B cell (primary cell): ENCODE measurements around the gene ARL6IP4. TPM values are rescaled to one million over a fixed set of nuclear protein-coding genes. Genes with fewer than 3 reads are reported as not detected.
A peak's percentile ranks its signal among the peaks of the same experiment; 100 is the strongest.

Experiments
- ATAC-seq: fragments of 200-7000 bp; cut with Tn5 transposase; one replicate; pipeline ENCODE4 v1.10.0; 2021; ENCODE audit warnings: low read depth, mild to moderate bottlenecking, moderate number of reproducible peaks, moderate library complexity
- CTCF ChIA-PET: fragments of 350-600 bp; sonication (Branson Sonifier 250); formaldehyde crosslinking; loops from one replicate; lab custom pipeline; 2021; ENCODE audit warnings: antibody characterized with exemption, inconsistent platforms; lab: Charles Lee
- POLR2A ChIA-PET: fragments of 350-600 bp; sonication (Branson Sonifier 250); formaldehyde crosslinking; loops from one replicate; lab custom pipeline; 2021; ENCODE audit warnings: antibody characterized with exemption; lab: Charles Lee
- DNase-seq: peaks from one replicate; pipeline ENCODE4 v3.0.0; 2013
- H2AFZ ChIP-seq: 2 replicates; pipeline ENCODE4 v1.6.1; 2012; ENCODE audit warnings: mild to moderate bottlenecking, low read depth, low read length; ENCODE audit not compliant: insufficient read depth, poor library complexity, severe bottlenecking
- H3K27ac ChIP-seq, 2 donors: 1 replicate in 1 of 2; 2 replicates in 1 of 2; pipeline ENCODE4 v1.5.1; 2012 to 2013; ENCODE audit warnings: low read length in 2 of 2, mild to moderate bottlenecking in 2 of 2, moderate library complexity in 1 of 2
- H3K27me3 ChIP-seq, 4 experiments: fragments of 200-600 bp in 1 of 4; sonication (generic) in 1 of 4; replicated peaks in 1 of 4; 1 replicate in 2 of 4; 2 replicates in 2 of 4; pipeline versions ENCODE4 v1.6.1 to v1.7.0; 2013 to 2016; ENCODE audit warnings: low read length in 3 of 4, mild to moderate bottlenecking in 2 of 4, mixed read lengths in 1 of 4, moderate library complexity in 1 of 4; ENCODE audit not compliant: insufficient read depth in 4 of 4, control insufficient read depth in 3 of 4; ENCODE audit errors: control extremely low read depth in 1 of 4
- H3K36me3 ChIP-seq, 2 experiments: replicated peaks in 1 of 2; 1 replicate in 1 of 2; 2 replicates in 1 of 2; pipeline versions ENCODE4 v1.6.1 to v1.7.1; 2013; ENCODE audit warnings: low read length in 1 of 2; ENCODE audit not compliant: insufficient read depth in 2 of 2, control insufficient read depth in 1 of 2; ENCODE audit errors: control extremely low read depth in 1 of 2, extremely low read depth in 1 of 2
- H3K4me1 ChIP-seq, 2 donors: fragments of 200-600 bp in 1 of 2; sonication (generic) in 1 of 2; 1 replicate in 1 of 2; 2 replicates in 1 of 2; pipeline versions ENCODE4 v1.5.1 to v1.6.1; 2013 to 2017; ENCODE audit warnings: low read length in 2 of 2; ENCODE audit not compliant: control insufficient read depth in 2 of 2, insufficient read depth in 2 of 2
- H3K4me2 ChIP-seq: replicated peaks from 2 replicates; pipeline ENCODE3; 2012; ENCODE audit warnings: mild to moderate bottlenecking, low read depth, low read length; ENCODE audit not compliant: poor library complexity, severe bottlenecking
- H3K4me3 ChIP-seq, 5 experiments: fragments of 200-600 bp in 1 of 5; sonication (generic) in 1 of 5; 1 replicate in 3 of 5; 2 replicates in 2 of 5; pipeline versions ENCODE4 v1.5.1 to v1.7.0; 2011 to 2016; ENCODE audit warnings: low read length in 4 of 5, mild to moderate bottlenecking in 4 of 5, low read depth in 2 of 5, control low read depth in 1 of 5, moderate library complexity in 1 of 5; ENCODE audit not compliant: insufficient read depth in 1 of 5; ENCODE audit errors: control extremely low read depth in 1 of 5, extremely low read depth in 1 of 5
- H3K79me2 ChIP-seq: fragments of 200-600 bp; sonication (generic); one replicate; pipeline ENCODE4 v1.6.0; 2016; ENCODE audit warnings: low read length; ENCODE audit not compliant: control insufficient read depth, insufficient read depth
- H3K9ac ChIP-seq: fragments of 200-600 bp; sonication (generic); 2 replicates; pipeline ENCODE4 v1.6.1; 2017; ENCODE audit warnings: mild to moderate bottlenecking, low read length, moderate library complexity
- H3K9me3 ChIP-seq, 3 donors: one replicate each; pipeline versions ENCODE4 v1.6.1 to v1.7.1; 2013; ENCODE audit warnings: low read length in 2 of 3; ENCODE audit not compliant: control insufficient read depth in 2 of 3, insufficient read depth in 1 of 3; ENCODE audit errors: control extremely low read depth in 1 of 3
- H4K20me1 ChIP-seq: 2 replicates; pipeline ENCODE4 v1.6.0; 2012; ENCODE audit warnings: mild to moderate bottlenecking, low read length; ENCODE audit not compliant: insufficient read depth, control insufficient read depth, poor library complexity, severe bottlenecking
- H3K27ac Mint-ChIP-seq: one replicate; pipeline ENCODE4 v1.8.0; 2021; ENCODE audit warnings: mixed read lengths
- H3K27me3 Mint-ChIP-seq: one replicate; pipeline ENCODE4 v1.8.0; 2021; ENCODE audit warnings: mixed read lengths
- H3K4me1 Mint-ChIP-seq: one replicate; pipeline ENCODE4 v1.8.0; 2021; ENCODE audit warnings: mixed read lengths
- H3K4me3 Mint-ChIP-seq: one replicate; pipeline ENCODE4 v1.8.0; 2021; ENCODE audit warnings: mixed read lengths
- H3K9me3 Mint-ChIP-seq: one replicate; pipeline ENCODE4 v1.8.0; 2022; ENCODE audit warnings: mixed read lengths; ENCODE audit not compliant: insufficient read depth
- CTCF ChIP-seq: fragments of 200-600 bp; IDR thresholded peaks from one replicate; pipeline ENCODE4 v1.8.0; 2022; ENCODE audit warnings: antibody characterized with exemption, mild to moderate bottlenecking
- EZH2 ChIP-seq: IDR thresholded peaks from 2 replicates; pipeline ENCODE4 v1.6.1; 2012; ENCODE audit warnings: borderline replicate concordance, low read depth, mild to moderate bottlenecking, moderate library complexity, low read length; ENCODE audit not compliant: insufficient read depth, poor library complexity, severe bottlenecking
- WGBS: methylation state at CpG from one replicate; pipeline ENCODE4 v1.1.5; 2013; ENCODE audit warnings: missing lambda C conversion rate; ENCODE audit not compliant: insufficient coverage; 5-methylcytosine and 5-hydroxymethylcytosine counted together
- intact Hi-C: fragments of 100-400 bp; cut with micrococcal nuclease; formaldehyde crosslinking; loops from one replicate; pipeline ENCODE4 v1.10.0; 2022
- polyA minus RNA-seq: library from RNA; depleted of rRNA, polyadenylated mRNA; stranded (reverse); fragments of >200 nt; gene quantifications from 2 replicates; pipeline ENCODE4 v1.2.3, GENCODE V29; 2012
- polyA plus RNA-seq: library from polyadenylated mRNA; depleted of rRNA; stranded (reverse); fragments of >200 nt; gene quantifications from 2 replicates; pipeline ENCODE4 v1.2.3, GENCODE V29; 2012
- total RNA-seq, 2 donors: library from RNA; stranded (reverse); fragments of 120-200 nt in 1 of 2; gene quantifications; 1 replicate in 1 of 2; 2 replicates in 1 of 2; pipeline versions ENCODE4 v1.2.3 to v1.2.4, GENCODE V29; 2013 to 2022

Gene ARL6IP4
- 153 and 165 TPM in 2 replicates for total RNA-seq
- 221 TPM for total RNA-seq (2013)
- polyA plus RNA-seq = 274 TPM in 2 replicates
- 64.1 and 69.6 TPM in 2 replicates for polyA minus RNA-seq

GRCh38 chr12:122980183-122981035, at the start of gene ARL6IP4:
ARL6IP4 (plus strand) TSS chr12:122980681; CDS start chr12:122981140, 459 bp downstream.
- H3K4me1 Mint-ChIP-seq = peaks cover 61% of the 10 kb centered on the region
- peak within 1 kb of the TSS; percentile 84 for H2AFZ ChIP-seq

More at GRCh38 chr12:122980183-122981035, at the start of gene ARL6IP4:
- Histone ChIP-seq H3K9ac (peak within 1 kb of the TSS; percentile 81), H3K36me3 (peaks cover 0 to 38% of the 10 kb centered on the region in 2 experiments), H3K4me1 (peaks cover 34 to 63% of the 10 kb centered on the region in 2 donors), H3K4me2 (peak within 1 kb of the TSS; percentile 90), H3K79me2 (peaks cover 62% of the 10 kb centered on the region), H3K27me3 (no peaks in the 10 kb centered on the region), H4K20me1 (peaks cover 51% of the 10 kb centered on the region), H3K9me3 (no peaks in the 10 kb centered on the region), H3K4me3 (peak within 1 kb of the TSS; percentile 63 to 88 (median 72)), H3K27ac (peak within 1 kb of the TSS; percentile 34 to 77)
- under 1% methylated on average over 96 of the region's 96 CpGs for WGBS
- CTCF ChIA-PET = interaction anchor here (2.4 kb wide), 1 partner anchor 257 kb away, joined by 11 read pairs; no protein-coding TSS in a partner anchor
- DNase-seq (peak; percentile 79), ATAC-seq (peak; percentile 77)
- no peak for TF ChIP-seq CTCF
- no peak for TF ChIP-seq EZH2
- peak within 1 kb of the TSS; percentile 91 for H3K4me3 Mint-ChIP-seq
- POLR2A ChIA-PET = interaction anchor here (0.7 to 1.3 kb wide), 3 partner anchors 14 to 258 kb away, joined by 3 to 4 read pairs (median 3); partner anchors contain the start of gene ABCB9
- H3K27me3 Mint-ChIP-seq = no peaks in the 10 kb centered on the region
- intact Hi-C loops = no loop called here
- peak within 1 kb of the TSS; percentile 89 for H3K27ac Mint-ChIP-seq
- no peaks in the 10 kb centered on the region for H3K9me3 Mint-ChIP-seq
